K562 (cell line): ENCODE measurements around the gene SUPT5H. TPM values are rescaled to one million over a fixed set of nuclear protein-coding genes. Genes with fewer than 3 reads are reported as not detected.

Experiments used
- ASH1L ChIP-seq: fragments of 450-650 bp; IDR thresholded peaks from 2 replicates; pipeline ENCODE4 v1.6.1; 2018; ENCODE audit warnings: borderline replicate concordance, mild to moderate bottlenecking, low read depth; ENCODE audit not compliant: partially characterized antibody
- BHLHE40 ChIP-seq: IDR thresholded peaks from 2 replicates; pipeline ENCODE4 v1.6.1; 2011; ENCODE audit warnings: low read length, improper control_type of control experiment
- CREB3L1 ChIP-seq: fragments of 450-650 bp; IDR thresholded peaks from 2 replicates; pipeline ENCODE4 v1.6.1; 2014; ENCODE audit warnings: low read depth, mild to moderate bottlenecking, moderate library complexity, borderline replicate concordance
- ETS2 ChIP-seq: IDR thresholded peaks from 2 replicates; pipeline ENCODE4 v1.6.1; 2016; ENCODE audit warnings: borderline replicate concordance, missing genetic modification characterization, mild to moderate bottlenecking, moderate library complexity, missing compliant biosample characterization; ENCODE audit not compliant: poor library complexity, severe bottlenecking
- GTF2A2 ChIP-seq: IDR thresholded peaks from 2 replicates; pipeline ENCODE4 v1.6.1; 2016; ENCODE audit warnings: mild to moderate bottlenecking, missing genetic modification characterization, missing compliant biosample characterization
- HMG20B ChIP-seq: fragments of 250-450 bp; sonication (Bioruptor Pico); IDR thresholded peaks from 2 replicates; pipeline ENCODE4 v1.5.0; 2021; ENCODE audit warnings: mild to moderate bottlenecking
- MEIS2 ChIP-seq: fragments of 450-650 bp; IDR thresholded peaks from 2 replicates; pipeline ENCODE4 v1.6.1; 2014; ENCODE audit warnings: mild to moderate bottlenecking; ENCODE audit not compliant: partially characterized antibody
- MXI1 ChIP-seq: IDR thresholded peaks from 2 replicates; pipeline ENCODE4 v1.6.1; 2011; ENCODE audit warnings: low read depth, mild to moderate bottlenecking, improper control_type of control experiment, low read length
- NR2F6 ChIP-seq: fragments of 450-650 bp; formaldehyde crosslinking; IDR thresholded peaks from 2 replicates; pipeline ENCODE4 v1.4.0; 2020; ENCODE audit warnings: mild to moderate bottlenecking
- POLR2A ChIP-seq: fragments of 450-650 bp; conservative IDR thresholded peaks from 2 replicates; pipeline ENCODE4 v1.6.1; 2016
- RBFOX2 ChIP-seq: fragments of 200-400 bp; formaldehyde crosslinking; IDR thresholded peaks from 2 replicates; pipeline ENCODE4 v1.6.1; 2017; ENCODE audit warnings: low read depth, mild to moderate bottlenecking, low read length, moderate library complexity
- RBM15 ChIP-seq: fragments of 200-400 bp; formaldehyde crosslinking; IDR thresholded peaks from 2 replicates; pipeline ENCODE4 v1.6.1; 2018; ENCODE audit warnings: mild to moderate bottlenecking, low read length, moderate library complexity; ENCODE audit not compliant: insufficient read depth
- SETDB1 ChIP-seq: IDR thresholded peaks from one replicate; pipeline ENCODE4 v1.6.1; 2012; ENCODE audit warnings: low read length, control low read depth, inconsistent platforms
- SUPT5H ChIP-seq: fragments of 450-650 bp; IDR thresholded peaks from 2 replicates; pipeline ENCODE4 v1.6.1; 2016
- TCF3 ChIP-seq: sonication (generic); formaldehyde crosslinking; IDR thresholded peaks from 2 replicates; pipeline ENCODE4 v1.4.0; 2020; ENCODE audit warnings: mild to moderate bottlenecking, missing genetic modification reagents
- TOE1 ChIP-seq, 2 experiments: fragments of 450-650 bp in 1 of 2; sonication (generic) in 1 of 2; formaldehyde crosslinking in 1 of 2; IDR thresholded peaks; 2 replicates each; pipeline versions ENCODE4 v1.7.1 to v1.8.0; 2016 to 2022; ENCODE audit warnings: borderline replicate concordance in 2 of 2, mild to moderate bottlenecking in 2 of 2, antibody characterized with exemption in 1 of 2, inconsistent platforms in 1 of 2, low read depth in 1 of 2, missing genetic modification reagents in 1 of 2, moderate library complexity in 1 of 2
- TRIM25 ChIP-seq: fragments of 450-650 bp; IDR thresholded peaks from 2 replicates; pipeline ENCODE4 v1.7.0; 2016; ENCODE audit warnings: borderline replicate concordance
- ZFX ChIP-seq: sonication (generic); formaldehyde crosslinking; IDR thresholded peaks from 2 replicates; pipeline ENCODE4 v1.8.0; 2022; ENCODE audit warnings: mild to moderate bottlenecking, missing genetic modification reagents, moderate library complexity
- ZKSCAN8 ChIP-seq: fragments of 200-800 bp; sonication (Bioruptor generic); IDR thresholded peaks from 2 replicates; pipeline ENCODE4 v1.6.1; 2016; ENCODE audit warnings: missing genetic modification characterization, missing compliant biosample characterization
- ZNF444 ChIP-seq: fragments of 250-450 bp; sonication (Bioruptor Pico); IDR thresholded peaks from 2 replicates; pipeline ENCODE4 v1.4.0; 2020; ENCODE audit warnings: mild to moderate bottlenecking, moderate library complexity
- ZNF589 ChIP-seq: fragments of 200-800 bp; sonication (Bioruptor generic); IDR thresholded peaks from 2 replicates; pipeline ENCODE4 v1.6.1; 2016; ENCODE audit warnings: low read depth, missing genetic modification characterization, missing compliant biosample characterization
- polyA plus RNA-seq, 8 experiments: library from polyadenylated mRNA; depleted of rRNA in 4 of 8; stranded (reverse) in 5 of 8; unstranded in 3 of 8; fragments of >200 nt; fragmentation: Nextera tagmentation in 2 of 8; fragmentation: Illumina TruSeq in 1 of 8; extraction: Ambion mirVana in 2 of 8; extraction: Trizol in 1 of 8; gene quantifications; 2 replicates each; pipeline versions ENCODE4 v1.2.1 to v1.2.3, GENCODE V29; 2011 to 2014; ENCODE audit warnings: inconsistent platforms in 1 of 8, missing spikeins in 1 of 8
- total RNA-seq, 7 experiments: library from RNA; depleted of rRNA in 6 of 7; stranded (reverse); fragments of >200 nt in 6 of 7; fragmentation: Illumina TruSeq in 2 of 7; extraction: Trizol in 2 of 7; gene quantifications; 2 replicates each; pipeline versions ENCODE4 v1.2.1 to v1.2.3, GENCODE V29; 2011 to 2021; ENCODE audit warnings: low replicate concordance in 1 of 7
- TF ChIP-seq, protein P1 (sequence below): fragments of 250-450 bp; sonication (Bioruptor Pico); IDR thresholded peaks from 2 replicates; pipeline ENCODE4 v1.6.1; 2021; ENCODE audit warnings: mild to moderate bottlenecking
- TF ChIP-seq, protein P2 (sequence below), 2 experiments: IDR thresholded peaks; 2 replicates each; pipeline ENCODE4 v1.6.1; 2011; ENCODE audit warnings: borderline replicate concordance in 1 of 2, control low read depth in 1 of 2, low read depth in 1 of 2, low read length in 1 of 2, mild to moderate bottlenecking in 1 of 2, mixed read lengths in 1 of 2, moderate library complexity in 1 of 2; ENCODE audit not compliant: insufficient read depth in 1 of 2, insufficient read length in 1 of 2, poor library complexity in 1 of 2, severe bottlenecking in 1 of 2; ENCODE audit errors: extremely low read depth in 1 of 2

The SUPT5H gene
- total and polyA plus RNA-seq, 9 of the 15 experiments (the other 6 are each of a cell fraction or from before 2014, with no cell fraction given): 13.3 to 85.9 (median 35.9) TPM

GRCh38 chr19:39445196-39446111 is at the start of gene SUPT5H (continued):
- TF ChIP-seq TRIM25 (peak; percentile 81; the same call in 1 of the 2 replicates), ZNF444 (CRISPR knock-in tag) (no peak), POLR2A (peak; percentile 88), RBFOX2 (peak; percentile 97), ZNF589 (CRISPR knock-in tag) (no peak), TOE1 (IDR thresholded peaks at IDR 0.05; ENCODE audit: borderline replicate concordance) (peak; percentile 43; the same call in 1 of the 2 replicates), TOE1 (CRISPR knock-in tag; IDR thresholded peaks at IDR 0.05; ENCODE audit: borderline replicate concordance, low read depth) (no peak), SUPT5H (peak; percentile 86), ASH1L (peak; percentile 46), MEIS2 (no peak), ZFX (CRISPR knock-in tag) (peak; percentile 96), TCF3 (CRISPR knock-in tag) (no peak), RBM15 (no peak), MXI1 (peak; percentile 81; the same call in 1 of the 2 replicates), ETS2 (tag) (no peak), SETDB1 (no peak), BHLHE40 (peak; percentile 94), CREB3L1 (peak; percentile 97), HMG20B (CRISPR knock-in tag) (no peak), GTF2A2 (tag) (no peak), ZKSCAN8 (no peak), NR2F6 (CRISPR knock-in tag) (no peak)
- TF ChIP-seq, protein P1, sequence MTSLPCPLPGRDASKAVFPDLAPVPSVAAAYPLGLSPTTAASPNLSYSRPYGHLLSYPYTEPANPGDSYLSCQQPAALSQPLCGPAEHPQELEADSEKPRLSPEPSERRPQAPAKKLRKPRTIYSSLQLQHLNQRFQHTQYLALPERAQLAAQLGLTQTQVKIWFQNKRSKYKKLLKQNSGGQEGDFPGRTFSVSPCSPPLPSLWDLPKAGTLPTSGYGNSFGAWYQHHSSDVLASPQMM (CRISPR knock-in tag): no peak
- TF ChIP-seq, protein P2, sequence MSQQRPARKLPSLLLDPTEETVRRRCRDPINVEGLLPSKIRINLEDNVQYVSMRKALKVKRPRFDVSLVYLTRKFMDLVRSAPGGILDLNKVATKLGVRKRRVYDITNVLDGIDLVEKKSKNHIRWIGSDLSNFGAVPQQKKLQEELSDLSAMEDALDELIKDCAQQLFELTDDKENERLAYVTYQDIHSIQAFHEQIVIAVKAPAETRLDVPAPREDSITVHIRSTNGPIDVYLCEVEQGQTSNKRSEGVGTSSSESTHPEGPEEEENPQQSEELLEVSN (IDR thresholded peaks at IDR 0.05; ENCODE audit: borderline replicate concordance in 1 of 2, extremely low read depth in 1 of 2, insufficient read depth in 1 of 2, insufficient read length in 1 of 2, low read depth in 1 of 2, low read length in 1 of 2, poor library complexity in 1 of 2, severe bottlenecking in 1 of 2): peak; percentile 75 to 84
